Natural killer cell (primary cell): Measurements from ENCODE around the gene SPDYC. TPM values are rescaled to one million over a fixed set of nuclear protein-coding genes. Genes with fewer than 3 reads are reported as not detected.
"Not testable (repeated sequence)": the region's sequence is repeated elsewhere in the genome, so short reads cannot be mapped to it uniquely, and the experiment has no call there.

Source experiments
- ATAC-seq, 3 donors: fragments of 150-1000 bp in 2 of 3; fragments of 200-7000 bp in 1 of 3; cut with Tn5 transposase; 1 replicate in 1 of 3; 2 replicates in 2 of 3; pipeline ENCODE4 v1.10.0; 2021; ENCODE audit warnings: mild to moderate bottlenecking in 2 of 3, moderate library complexity in 2 of 3
- DNase-seq, 2 donors: peaks; one replicate each; pipeline versions ENCODE4 v3.0.0 to v3.0.0-alpha.2; 2013 to 2021; ENCODE audit warnings: mixed read lengths in 1 of 2
- H3K27ac ChIP-seq: one replicate; pipeline ENCODE4 v1.5.1; 2013; ENCODE audit warnings: mild to moderate bottlenecking, low read length
- H3K27me3 ChIP-seq: one replicate; pipeline ENCODE4 v1.6.1; 2013; ENCODE audit warnings: low read length; ENCODE audit not compliant: control insufficient read depth, insufficient read depth
- H3K36me3 ChIP-seq: one replicate; pipeline ENCODE4 v1.6.1; 2013; ENCODE audit warnings: low read length; ENCODE audit not compliant: control insufficient read depth, insufficient read depth
- H3K4me1 ChIP-seq: one replicate; pipeline ENCODE4 v1.6.1; 2013; ENCODE audit warnings: low read length; ENCODE audit not compliant: control insufficient read depth, insufficient read depth
- H3K4me3 ChIP-seq: one replicate; pipeline ENCODE4 v1.5.1; 2013; ENCODE audit warnings: low read length
- H3K9me3 ChIP-seq: one replicate; pipeline ENCODE4 v1.6.1; 2013; ENCODE audit warnings: low read length; ENCODE audit not compliant: control insufficient read depth, insufficient read depth
- H3K27ac Mint-ChIP-seq, 2 donors: one replicate each; pipeline ENCODE4 v1.8.0; 2022; ENCODE audit warnings: mild to moderate bottlenecking in 2 of 2, mixed read lengths in 2 of 2, moderate library complexity in 1 of 2
- H3K27me3 Mint-ChIP-seq, 2 donors: one replicate each; pipeline ENCODE4 v1.8.0; 2022; ENCODE audit warnings: low read depth in 2 of 2, mixed read lengths in 2 of 2
- H3K36me3 Mint-ChIP-seq: one replicate; pipeline ENCODE4 v1.8.0; 2022; ENCODE audit warnings: mixed read lengths
- H3K4me1 Mint-ChIP-seq, 2 donors: one replicate each; pipeline ENCODE4 v1.8.0; 2022; ENCODE audit warnings: mixed read lengths in 2 of 2
- H3K4me3 Mint-ChIP-seq: one replicate; pipeline ENCODE4 v1.8.0; 2022; ENCODE audit warnings: mild to moderate bottlenecking, moderate library complexity, mixed read lengths
- H3K9me3 Mint-ChIP-seq, 2 donors: one replicate each; pipeline ENCODE4 v1.8.0; 2022; ENCODE audit warnings: mixed read lengths in 2 of 2
- WGBS: methylation state at CpG from one replicate; pipeline ENCODE4 v1.1.7; 2013; ENCODE audit warnings: missing lambda C conversion rate; ENCODE audit not compliant: insufficient coverage; 5-methylcytosine and 5-hydroxymethylcytosine counted together
- intact Hi-C: fragments of 100-400 bp; cut with micrococcal nuclease; formaldehyde crosslinking; loops from one replicate; pipeline ENCODE4 v1.14.2; 2022
- total RNA-seq, 4 donors: library from RNA; stranded (reverse); fragments of 120-200 nt in 1 of 4; gene quantifications; one replicate each; pipeline versions ENCODE4 v1.2.3 to v1.2.4, GENCODE V29; 2013 to 2022
- TF ChIP-seq, protein P1 (sequence below): fragments of 200-600 bp; IDR thresholded peaks from one replicate; pipeline ENCODE4 v1.8.0; 2022; ENCODE audit warnings: antibody characterized with exemption

SPDYC gene
- total RNA-seq, 3 donors from 2014 or later (not counting 1 experiment from before 2014, with no cell fraction given) = not detected

DNA sequence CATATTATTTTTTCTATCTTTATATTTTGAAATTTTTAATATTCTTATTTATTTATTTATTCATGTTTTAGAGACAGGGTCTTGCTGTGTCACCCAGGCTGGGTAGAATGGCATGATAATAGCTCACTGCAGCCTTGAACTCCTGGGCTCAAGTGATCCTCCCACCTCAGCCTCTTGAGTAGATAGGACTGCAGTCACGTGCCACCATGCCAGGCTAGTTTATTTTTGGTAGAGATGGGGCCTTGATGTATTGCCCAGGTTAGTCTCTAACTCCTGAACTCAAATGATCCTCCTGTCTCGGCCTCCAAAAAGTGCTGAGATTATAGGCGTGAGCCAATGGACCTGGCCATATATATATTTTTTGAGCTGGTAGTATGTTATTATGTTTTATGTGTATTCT is 2.4 kb upstream of the SPDYC start:
- no peaks in the 10 kb centered on the region for H3K9me3 Mint-ChIP-seq

DNA sequence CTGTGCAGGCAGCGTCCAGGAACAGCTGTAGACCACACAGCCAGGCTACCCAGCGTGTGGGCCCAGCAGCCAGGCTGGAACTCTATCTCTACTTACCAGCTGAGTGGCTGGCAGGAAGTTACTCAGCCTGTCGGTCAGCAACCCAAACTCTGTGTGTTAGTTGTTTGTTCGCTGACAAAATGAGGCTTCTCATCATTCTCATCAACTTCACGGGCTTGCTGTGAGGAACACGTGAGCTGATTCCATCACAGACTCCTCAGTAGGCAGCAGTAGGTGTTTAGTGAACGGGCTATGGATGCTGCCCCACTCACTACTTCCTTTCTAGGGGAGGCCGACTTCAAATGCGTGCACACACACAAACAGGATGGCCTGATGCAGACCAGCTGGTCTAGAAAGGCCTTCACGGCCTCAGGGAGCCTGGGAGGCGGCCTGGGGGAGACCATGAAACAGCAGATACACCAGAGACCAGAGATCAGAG is 830 bp upstream of the SPDYC start:
- intact Hi-C loops = no loop called here
- peak overlapping the region; percentile 95 for H3K27ac ChIP-seq
- 40% methylated on average over 6 of the region's 11 CpGs for WGBS
- Mint-ChIP-seq H3K4me3 (peak overlapping the region; percentile 83), H3K36me3 (no peaks in the 10 kb centered on the region), H3K27ac (peak overlapping the region; percentile 97 to 98), H3K27me3 (no peaks in the 10 kb centered on the region), H3K9me3 (no peaks in the 10 kb centered on the region), H3K4me1 (peaks cover 11 to 15% of the 10 kb centered on the region in 2 donors)
- DNase-seq (no peak), ATAC-seq (peak; percentile 84 to 91 (median 87))
- no peaks in the 10 kb centered on the region for H3K36me3 ChIP-seq
- peaks cover 16% of the 10 kb centered on the region for H3K4me1 ChIP-seq
- H3K27me3 ChIP-seq = no peaks in the 10 kb centered on the region
- no peaks in the 10 kb centered on the region for H3K9me3 ChIP-seq
- TF ChIP-seq, protein P1, sequence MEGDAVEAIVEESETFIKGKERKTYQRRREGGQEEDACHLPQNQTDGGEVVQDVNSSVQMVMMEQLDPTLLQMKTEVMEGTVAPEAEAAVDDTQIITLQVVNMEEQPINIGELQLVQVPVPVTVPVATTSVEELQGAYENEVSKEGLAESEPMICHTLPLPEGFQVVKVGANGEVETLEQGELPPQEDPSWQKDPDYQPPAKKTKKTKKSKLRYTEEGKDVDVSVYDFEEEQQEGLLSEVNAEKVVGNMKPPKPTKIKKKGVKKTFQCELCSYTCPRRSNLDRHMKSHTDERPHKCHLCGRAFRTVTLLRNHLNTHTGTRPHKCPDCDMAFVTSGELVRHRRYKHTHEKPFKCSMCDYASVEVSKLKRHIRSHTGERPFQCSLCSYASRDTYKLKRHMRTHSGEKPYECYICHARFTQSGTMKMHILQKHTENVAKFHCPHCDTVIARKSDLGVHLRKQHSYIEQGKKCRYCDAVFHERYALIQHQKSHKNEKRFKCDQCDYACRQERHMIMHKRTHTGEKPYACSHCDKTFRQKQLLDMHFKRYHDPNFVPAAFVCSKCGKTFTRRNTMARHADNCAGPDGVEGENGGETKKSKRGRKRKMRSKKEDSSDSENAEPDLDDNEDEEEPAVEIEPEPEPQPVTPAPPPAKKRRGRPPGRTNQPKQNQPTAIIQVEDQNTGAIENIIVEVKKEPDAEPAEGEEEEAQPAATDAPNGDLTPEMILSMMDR = no peak
- no peak overlapping the region for H3K4me3 ChIP-seq

More for the DNA sequence above, 2.4 kb upstream of the SPDYC start:
- H3K36me3 ChIP-seq = no peaks in the 10 kb centered on the region
- WGBS = no CpG with 5 or more reads among the region's 3 CpGs
- Mint-ChIP-seq H3K36me3 (no peaks in the 10 kb centered on the region), H3K4me3 (no peak overlapping the region), H3K4me1 (peaks cover 11 to 15% of the 10 kb centered on the region in 2 donors), H3K27me3 (no peaks in the 10 kb centered on the region), H3K27ac (no peak overlapping the region)
- intact Hi-C loops = no loop called here
- peaks cover 16% of the 10 kb centered on the region for H3K4me1 ChIP-seq
- TF ChIP-seq, protein P1 = no peak
- no peaks in the 10 kb centered on the region for H3K27me3 ChIP-seq
- H3K9me3 ChIP-seq = no peaks in the 10 kb centered on the region
- no peak overlapping the region for H3K27ac ChIP-seq
- H3K4me3 ChIP-seq = no peak overlapping the region
- ATAC-seq = no peak
- DNase-seq = no peak

DNA sequence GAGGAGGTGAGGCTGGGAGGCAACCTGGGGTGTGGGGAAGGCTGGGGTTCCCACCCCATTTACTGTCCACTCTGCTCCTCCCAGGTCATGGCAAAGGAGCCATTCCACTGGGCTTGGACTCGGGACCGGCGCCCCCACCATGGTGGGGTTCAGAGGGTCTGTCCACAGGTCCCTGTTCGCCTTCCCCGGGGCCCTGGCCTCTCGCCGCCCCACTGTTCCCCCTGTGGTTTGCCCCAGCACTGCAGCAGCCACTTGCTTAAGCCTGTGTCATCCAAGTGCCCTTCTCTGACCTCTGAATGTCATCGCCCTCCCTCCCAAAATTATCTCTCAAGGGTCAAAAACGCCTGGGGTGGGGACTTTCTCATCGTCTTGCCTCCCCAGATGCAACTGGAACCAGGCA is 2.6 kb downstream of the SPDYC start:
- Mint-ChIP-seq H3K36me3 (no peaks in the 10 kb centered on the region), H3K27me3 (no peaks in the 10 kb centered on the region), H3K4me1 (peaks cover 11 to 15% of the 10 kb centered on the region in 2 donors), H3K4me3 (no peak overlapping the region), H3K27ac (no peak overlapping the region), H3K9me3 (no peaks in the 10 kb centered on the region)
- Histone ChIP-seq H3K27ac (no peak overlapping the region), H3K4me1 (peaks cover 16% of the 10 kb centered on the region), H3K27me3 (no peaks in the 10 kb centered on the region), H3K4me3 (no peak overlapping the region), H3K36me3 (no peaks in the 10 kb centered on the region), H3K9me3 (no peaks in the 10 kb centered on the region)
- intact Hi-C loops = no loop called here
- TF ChIP-seq, protein P1 = no peak
- ATAC-seq (no peak), DNase-seq (no peak)
- WGBS = 90% methylated on average over 10 of the region's 10 CpGs

DNA sequence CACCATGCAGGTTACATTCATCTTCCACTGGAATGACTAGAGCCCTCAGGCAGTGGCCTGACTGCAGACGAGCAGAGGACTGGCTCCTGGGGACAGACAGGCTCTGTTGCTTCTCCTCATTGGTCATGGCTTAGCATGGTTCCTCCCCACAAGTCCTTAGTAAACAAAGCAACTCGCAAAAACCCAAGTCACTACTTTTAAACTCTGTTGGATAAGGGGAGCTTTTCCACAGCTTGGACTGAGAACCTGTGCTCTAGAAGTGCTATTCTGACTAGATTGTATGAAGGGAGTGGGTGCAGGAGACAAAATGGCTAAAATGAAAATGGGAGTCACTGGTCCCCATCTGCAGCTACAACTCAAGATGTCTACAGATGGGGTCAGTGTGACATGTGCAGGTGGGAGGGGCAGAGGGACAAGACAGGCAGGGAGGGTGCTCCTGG is 4.6 kb downstream of the SPDYC start:
- H3K27ac ChIP-seq, DNase-seq, H3K27me3 ChIP-seq, intact Hi-C loops, H3K4me1 Mint-ChIP-seq, ATAC-seq, H3K4me3 Mint-ChIP-seq, H3K4me1 ChIP-seq, H3K9me3 Mint-ChIP-seq, H3K9me3 ChIP-seq, H3K4me3 ChIP-seq, H3K27me3 Mint-ChIP-seq, H3K36me3 Mint-ChIP-seq, H3K27ac Mint-ChIP-seq, H3K36me3 ChIP-seq: not testable (repeated sequence)
- WGBS = 72% methylated on average over 1 of the region's 2 CpGs
